ELF-1 (cell line): ENCODE data around the gene LHX2.
A peak's percentile ranks its signal among the peaks of the same experiment; 100 is the strongest.

Experiments used
- DNase-seq: peaks from one replicate; pipeline ENCODE4 v3.0.0-alpha.2; 2016; ENCODE audit warnings: low read depth, low spot score

LHX2 gene

GRCh38 chr9:124060844-124061605, 49.5 kb downstream of the LHX2 start:
- no peak for DNase-seq

- peak; percentile 28 for DNase-seq
These were observed 50.6 kb downstream of the LHX2 start for GRCh38 chr9:124062172-124062571.

- no peak for DNase-seq
These were observed 55.4 kb downstream of the LHX2 start for GRCh38 chr9:124066783-124067577.

GRCh38 chr9:124068251-124068650, 56.7 kb downstream of the LHX2 start:
- DNase-seq = no peak

GRCh38 chr9:124074746-124075145, 63.2 kb downstream of the LHX2 start:
- peak; percentile 65 for DNase-seq

- DNase-seq = no peak
These were observed 64.2 kb downstream of the LHX2 start for GRCh38 chr9:124075761-124076160.

GRCh38 chr9:124077915-124078572, 66.5 kb downstream of the LHX2 start:
- peak; percentile 66 for DNase-seq

GRCh38 chr9:124078641-124079040, 67.1 kb downstream of the LHX2 start:
- peak; percentile 12 for DNase-seq

- peak; percentile 63 for DNase-seq
These were observed 67.8 kb downstream of the LHX2 start for GRCh38 chr9:124079176-124079925.

GRCh38 chr9:124082622-124083021, 71.1 kb downstream of the LHX2 start:
- no peak for DNase-seq
